Tibial nerve (tissue), 4 donors: ENCODE data around the gene ICA1.

Source experiments
- EP300 ChIP-seq, 2 donors: sonication (generic); formaldehyde crosslinking; IDR thresholded peaks; one replicate each; pipeline ENCODE4 v1.6.1; 2017; ENCODE audit warnings: antibody characterized with exemption in 2 of 2, mild to moderate bottlenecking in 1 of 2
- TF ChIP-seq, protein P1 (sequence below), 5 experiments: fragments of 200-600 bp in 3 of 5; fragments of 450-650 bp in 2 of 5; sonication (generic) in 3 of 5; IDR thresholded peaks; one replicate each; pipeline ENCODE4 v1.5.1; 2016 to 2019; ENCODE audit warnings: antibody characterized with exemption in 5 of 5, mild to moderate bottlenecking in 3 of 5, moderate library complexity in 2 of 5

DNA sequence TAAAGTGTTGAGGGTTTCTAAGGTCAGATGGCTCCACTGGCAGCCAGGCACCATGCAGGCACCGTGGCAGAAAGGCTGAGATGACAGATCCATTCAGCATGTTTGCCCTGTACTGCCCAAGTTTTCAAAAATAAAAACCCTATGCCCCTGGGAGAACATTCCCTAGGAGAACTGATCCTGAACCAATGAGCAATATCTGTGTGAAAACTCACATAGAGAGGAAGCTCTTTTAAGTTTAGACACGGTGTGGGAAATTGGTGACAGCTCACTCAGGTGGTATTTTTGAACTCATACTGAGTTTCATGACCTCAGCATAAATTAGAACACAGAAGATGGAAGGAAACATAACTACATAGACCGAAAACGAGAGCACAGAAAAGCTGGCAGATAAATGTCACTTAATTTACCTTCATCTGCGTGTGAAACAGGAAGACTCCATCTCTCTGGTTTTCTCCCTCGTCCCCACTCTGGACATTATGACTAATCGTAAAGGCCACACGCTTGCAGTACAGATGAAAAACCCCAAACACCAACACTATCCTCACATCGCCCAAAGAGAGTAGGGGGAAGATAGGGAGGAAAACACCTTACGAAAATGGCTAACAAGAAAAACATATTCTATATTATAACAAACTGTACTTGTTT is 127.8 kb downstream of the ICA1 start:
- TF ChIP-seq, protein P1, sequence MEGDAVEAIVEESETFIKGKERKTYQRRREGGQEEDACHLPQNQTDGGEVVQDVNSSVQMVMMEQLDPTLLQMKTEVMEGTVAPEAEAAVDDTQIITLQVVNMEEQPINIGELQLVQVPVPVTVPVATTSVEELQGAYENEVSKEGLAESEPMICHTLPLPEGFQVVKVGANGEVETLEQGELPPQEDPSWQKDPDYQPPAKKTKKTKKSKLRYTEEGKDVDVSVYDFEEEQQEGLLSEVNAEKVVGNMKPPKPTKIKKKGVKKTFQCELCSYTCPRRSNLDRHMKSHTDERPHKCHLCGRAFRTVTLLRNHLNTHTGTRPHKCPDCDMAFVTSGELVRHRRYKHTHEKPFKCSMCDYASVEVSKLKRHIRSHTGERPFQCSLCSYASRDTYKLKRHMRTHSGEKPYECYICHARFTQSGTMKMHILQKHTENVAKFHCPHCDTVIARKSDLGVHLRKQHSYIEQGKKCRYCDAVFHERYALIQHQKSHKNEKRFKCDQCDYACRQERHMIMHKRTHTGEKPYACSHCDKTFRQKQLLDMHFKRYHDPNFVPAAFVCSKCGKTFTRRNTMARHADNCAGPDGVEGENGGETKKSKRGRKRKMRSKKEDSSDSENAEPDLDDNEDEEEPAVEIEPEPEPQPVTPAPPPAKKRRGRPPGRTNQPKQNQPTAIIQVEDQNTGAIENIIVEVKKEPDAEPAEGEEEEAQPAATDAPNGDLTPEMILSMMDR (IDR thresholded peaks at IDR 0.05): no peak
- TF ChIP-seq EP300 (IDR thresholded peaks at IDR 0.05): no peak
